ENCODE measurements around the gene HOXA11.

DNA sequence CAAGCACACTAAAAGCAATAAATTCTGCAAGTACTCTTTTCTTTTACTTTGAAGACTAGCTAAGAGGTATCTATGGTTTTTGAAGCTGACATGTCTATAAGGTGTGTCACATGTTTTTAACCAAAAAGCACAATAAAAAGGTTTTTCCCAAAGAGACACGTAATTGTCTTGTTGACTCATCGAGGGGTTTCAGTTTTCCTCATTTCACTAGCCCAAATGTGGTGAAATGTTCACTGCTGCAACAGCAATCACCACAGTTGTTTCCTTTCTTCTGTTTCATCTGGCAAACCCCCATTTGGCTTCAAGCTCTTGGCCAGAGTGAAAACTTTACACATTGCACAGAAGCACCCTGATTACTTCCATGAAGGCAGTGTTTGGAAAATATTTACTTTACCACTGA is 50.6 kb downstream of the HOXA11 start:
- no peak for TF ChIP-seq EZH2 (IDR thresholded peaks at IDR 0.05; ENCODE audit: borderline replicate concordance, low read depth, low read length, poor library complexity, severe bottlenecking)
- TF ChIP-seq, protein P1, sequence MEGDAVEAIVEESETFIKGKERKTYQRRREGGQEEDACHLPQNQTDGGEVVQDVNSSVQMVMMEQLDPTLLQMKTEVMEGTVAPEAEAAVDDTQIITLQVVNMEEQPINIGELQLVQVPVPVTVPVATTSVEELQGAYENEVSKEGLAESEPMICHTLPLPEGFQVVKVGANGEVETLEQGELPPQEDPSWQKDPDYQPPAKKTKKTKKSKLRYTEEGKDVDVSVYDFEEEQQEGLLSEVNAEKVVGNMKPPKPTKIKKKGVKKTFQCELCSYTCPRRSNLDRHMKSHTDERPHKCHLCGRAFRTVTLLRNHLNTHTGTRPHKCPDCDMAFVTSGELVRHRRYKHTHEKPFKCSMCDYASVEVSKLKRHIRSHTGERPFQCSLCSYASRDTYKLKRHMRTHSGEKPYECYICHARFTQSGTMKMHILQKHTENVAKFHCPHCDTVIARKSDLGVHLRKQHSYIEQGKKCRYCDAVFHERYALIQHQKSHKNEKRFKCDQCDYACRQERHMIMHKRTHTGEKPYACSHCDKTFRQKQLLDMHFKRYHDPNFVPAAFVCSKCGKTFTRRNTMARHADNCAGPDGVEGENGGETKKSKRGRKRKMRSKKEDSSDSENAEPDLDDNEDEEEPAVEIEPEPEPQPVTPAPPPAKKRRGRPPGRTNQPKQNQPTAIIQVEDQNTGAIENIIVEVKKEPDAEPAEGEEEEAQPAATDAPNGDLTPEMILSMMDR (conservative IDR thresholded peaks at IDR 0.05; ENCODE audit: low read depth, low read length), result no peak

Measured in A673 (cell line).